Adrenal gland (tissue), 5 donors: ENCODE results near the gene RIMBP2.

Experiments used
- POLR2A ChIP-seq, 2 donors: fragments of 450-650 bp; IDR thresholded peaks; one replicate each; pipeline ENCODE4 v1.6.1; 2017; ENCODE audit warnings: antibody characterized with exemption in 2 of 2, mild to moderate bottlenecking in 2 of 2, moderate library complexity in 1 of 2
- TF ChIP-seq, protein P1 (sequence below), 6 experiments: fragments of 450-650 bp in 4 of 6; fragments of 200-600 bp in 2 of 6; sonication (generic) in 1 of 6; IDR thresholded peaks; 1 replicate in 5 of 6; 2 replicates in 1 of 6; pipeline versions ENCODE4 v1.5.1 to v1.8.0; 2016 to 2021; ENCODE audit warnings: antibody characterized with exemption in 6 of 6, mild to moderate bottlenecking in 2 of 6, moderate library complexity in 1 of 6
- donor health status: DM: no; HTN: no; CAD: no.

DNA sequence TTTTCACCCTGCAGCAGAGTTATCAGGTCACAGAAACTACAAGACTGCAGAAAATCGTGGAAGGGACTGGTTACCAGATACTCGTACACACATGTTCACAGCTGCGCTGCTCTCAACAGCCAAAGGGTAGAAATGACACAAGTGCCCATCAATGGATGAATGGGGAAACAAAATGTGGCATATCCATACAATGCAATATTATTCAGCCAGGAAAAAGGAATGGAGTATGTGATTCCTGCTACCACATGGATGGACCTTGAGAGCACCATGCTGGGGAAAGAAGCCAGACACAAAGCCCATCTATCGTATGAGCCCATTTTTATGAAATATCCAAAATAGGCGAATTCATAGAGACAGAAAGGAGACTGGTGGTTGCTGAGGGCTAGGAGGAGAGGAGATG, 1.7 kb upstream of the RIMBP2 start:
- TF ChIP-seq, protein P1, sequence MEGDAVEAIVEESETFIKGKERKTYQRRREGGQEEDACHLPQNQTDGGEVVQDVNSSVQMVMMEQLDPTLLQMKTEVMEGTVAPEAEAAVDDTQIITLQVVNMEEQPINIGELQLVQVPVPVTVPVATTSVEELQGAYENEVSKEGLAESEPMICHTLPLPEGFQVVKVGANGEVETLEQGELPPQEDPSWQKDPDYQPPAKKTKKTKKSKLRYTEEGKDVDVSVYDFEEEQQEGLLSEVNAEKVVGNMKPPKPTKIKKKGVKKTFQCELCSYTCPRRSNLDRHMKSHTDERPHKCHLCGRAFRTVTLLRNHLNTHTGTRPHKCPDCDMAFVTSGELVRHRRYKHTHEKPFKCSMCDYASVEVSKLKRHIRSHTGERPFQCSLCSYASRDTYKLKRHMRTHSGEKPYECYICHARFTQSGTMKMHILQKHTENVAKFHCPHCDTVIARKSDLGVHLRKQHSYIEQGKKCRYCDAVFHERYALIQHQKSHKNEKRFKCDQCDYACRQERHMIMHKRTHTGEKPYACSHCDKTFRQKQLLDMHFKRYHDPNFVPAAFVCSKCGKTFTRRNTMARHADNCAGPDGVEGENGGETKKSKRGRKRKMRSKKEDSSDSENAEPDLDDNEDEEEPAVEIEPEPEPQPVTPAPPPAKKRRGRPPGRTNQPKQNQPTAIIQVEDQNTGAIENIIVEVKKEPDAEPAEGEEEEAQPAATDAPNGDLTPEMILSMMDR (IDR thresholded peaks at IDR 0.05), result no peak
- no peak for TF ChIP-seq POLR2A (IDR thresholded peaks at IDR 0.05)
